DND-41 (cell line): ENCODE data around the gene SLC24A5.

ENCODE experiments used
- CTCF ChIP-seq: IDR thresholded peaks from 2 replicates; pipeline ENCODE4 v1.5.1; 2012; ENCODE audit warnings: borderline replicate concordance, low read length, moderate library complexity, mild to moderate bottlenecking; ENCODE audit not compliant: poor library complexity, severe bottlenecking; ENCODE audit errors: extremely low read depth
- EZH2 ChIP-seq: IDR thresholded peaks from 3 replicates; pipeline ENCODE4 v1.6.1; 2012; ENCODE audit warnings: borderline replicate concordance, low read depth, mild to moderate bottlenecking, moderate library complexity, low read length, inconsistent platforms; ENCODE audit not compliant: severe bottlenecking

GRCh38 chr15:48149858-48150257 lies 29.1 kb downstream of the SLC24A5 start:
- TF ChIP-seq CTCF (no peak), EZH2 (no peak)
